ENCODE results near the gene CUL1. TPM values are rescaled to one million over a fixed set of nuclear protein-coding genes. Genes with fewer than 3 reads are reported as not detected.

The CUL1 gene
- total and polyA plus RNA-seq, 8 donors: 32.5 to 59.7 (median 57.8) TPM

- DNase-seq: no peak
- Histone ChIP-seq H3K36me3 (peaks cover 0 to 98% of the 10 kb centered on the region in 2 donors), H3K9me3 (no peaks in the 10 kb centered on the region), H3K27me3 (no peaks in the 10 kb centered on the region), H3K27ac (no peak overlapping the region), H3K4me3 (no peak overlapping the region), H3K4me1 (no peaks in the 10 kb centered on the region)
- ATAC-seq: no peak
- intact Hi-C loops (cut with DNase I): no loop called here
- TF ChIP-seq, protein P1, sequence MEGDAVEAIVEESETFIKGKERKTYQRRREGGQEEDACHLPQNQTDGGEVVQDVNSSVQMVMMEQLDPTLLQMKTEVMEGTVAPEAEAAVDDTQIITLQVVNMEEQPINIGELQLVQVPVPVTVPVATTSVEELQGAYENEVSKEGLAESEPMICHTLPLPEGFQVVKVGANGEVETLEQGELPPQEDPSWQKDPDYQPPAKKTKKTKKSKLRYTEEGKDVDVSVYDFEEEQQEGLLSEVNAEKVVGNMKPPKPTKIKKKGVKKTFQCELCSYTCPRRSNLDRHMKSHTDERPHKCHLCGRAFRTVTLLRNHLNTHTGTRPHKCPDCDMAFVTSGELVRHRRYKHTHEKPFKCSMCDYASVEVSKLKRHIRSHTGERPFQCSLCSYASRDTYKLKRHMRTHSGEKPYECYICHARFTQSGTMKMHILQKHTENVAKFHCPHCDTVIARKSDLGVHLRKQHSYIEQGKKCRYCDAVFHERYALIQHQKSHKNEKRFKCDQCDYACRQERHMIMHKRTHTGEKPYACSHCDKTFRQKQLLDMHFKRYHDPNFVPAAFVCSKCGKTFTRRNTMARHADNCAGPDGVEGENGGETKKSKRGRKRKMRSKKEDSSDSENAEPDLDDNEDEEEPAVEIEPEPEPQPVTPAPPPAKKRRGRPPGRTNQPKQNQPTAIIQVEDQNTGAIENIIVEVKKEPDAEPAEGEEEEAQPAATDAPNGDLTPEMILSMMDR (IDR thresholded peaks at IDR 0.05): no peak
Observed at GRCh38 chr7:148791546-148791945, 92.8 kb downstream of the CUL1 start.

- H3K4me1 ChIP-seq: no peaks in the 10 kb centered on the region
- no peaks in the 10 kb centered on the region for H3K9me3 ChIP-seq
- H3K36me3 ChIP-seq: peaks cover 0 to 98% of the 10 kb centered on the region in 2 donors
- H3K4me3 ChIP-seq: no peak overlapping the region
- intact Hi-C loops (cut with DNase I): no loop called here
- no peak overlapping the region for H3K27ac ChIP-seq
- TF ChIP-seq, protein P1 (IDR thresholded peaks at IDR 0.05): no peak
- DNase-seq (no peak), ATAC-seq (no peak)
- no peaks in the 10 kb centered on the region for H3K27me3 ChIP-seq
Observed at GRCh38 chr7:148793590-148793989, 94.9 kb downstream of the CUL1 start.

- no peak overlapping the region for H3K27ac ChIP-seq
- TF ChIP-seq, protein P1 (IDR thresholded peaks at IDR 0.05): no peak
- H3K36me3 ChIP-seq: peaks cover 0 to 98% of the 10 kb centered on the region in 2 donors
- no peak for DNase-seq
- intact Hi-C loops (cut with DNase I): no loop called here
- H3K27me3 ChIP-seq: no peaks in the 10 kb centered on the region
- ATAC-seq: no peak
- no peaks in the 10 kb centered on the region for H3K4me1 ChIP-seq
- no peak overlapping the region for H3K4me3 ChIP-seq
- H3K9me3 ChIP-seq: no peaks in the 10 kb centered on the region
Observed at GRCh38 chr7:148794476-148794875, 95.8 kb downstream of the CUL1 start.

DNA sequence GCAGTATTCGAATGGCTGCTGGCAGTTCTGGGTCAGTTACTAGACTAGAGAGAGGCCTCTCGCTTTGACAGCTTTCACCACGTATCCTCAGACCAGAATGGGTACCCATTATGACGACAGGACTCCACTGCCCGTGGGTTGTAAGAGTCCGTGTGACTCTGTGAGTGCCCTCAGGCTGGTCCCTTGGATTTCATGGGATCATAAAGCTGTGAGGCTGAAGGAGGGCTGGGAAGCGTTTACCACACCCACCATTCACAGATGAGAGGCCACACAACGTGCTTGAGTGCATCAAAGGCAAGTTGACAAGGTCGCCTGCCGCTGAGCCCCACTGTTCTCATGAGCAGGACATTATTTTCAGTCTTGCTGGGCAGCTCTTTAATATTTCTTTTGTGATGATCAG is 98.1 kb downstream of the CUL1 start:
- no peak for DNase-seq
- intact Hi-C loops (cut with DNase I): no loop called here
- no peaks in the 10 kb centered on the region for H3K4me1 ChIP-seq
- no peaks in the 10 kb centered on the region for H3K27me3 ChIP-seq
- no peak for ATAC-seq
- no peaks in the 10 kb centered on the region for H3K9me3 ChIP-seq
- TF ChIP-seq, protein P1 (IDR thresholded peaks at IDR 0.05): no peak
- H3K27ac ChIP-seq: no peak overlapping the region
- no peak overlapping the region for H3K4me3 ChIP-seq
- H3K36me3 ChIP-seq: peaks cover 0 to 98% of the 10 kb centered on the region in 2 donors

GRCh38 chr7:148799893-148800555 is 101.3 kb downstream of the CUL1 start:
- ATAC-seq (no peak), DNase-seq (no peak)
- H3K4me1 ChIP-seq: no peaks in the 10 kb centered on the region
- no peaks in the 10 kb centered on the region for H3K9me3 ChIP-seq
- peaks cover 0 to 91% of the 10 kb centered on the region in 2 donors for H3K36me3 ChIP-seq
- H3K27me3 ChIP-seq: no peaks in the 10 kb centered on the region
- intact Hi-C loops (cut with DNase I): no loop called here
- TF ChIP-seq, protein P1 (IDR thresholded peaks at IDR 0.05): no peak
- no peak overlapping the region for H3K4me3 ChIP-seq
- H3K27ac ChIP-seq: no peak overlapping the region

All from left lung (tissue), 10 donors.